Fibroblast of mammary gland (primary cell): ENCODE results near the gene PLA2G2C.

Source experiments
- DNase-seq: peaks from one replicate; pipeline ENCODE4 v3.0.0-alpha.2; 2010; ENCODE audit warnings: low read depth
- H3K4me3 ChIP-seq: 2 replicates; pipeline ENCODE4 v1.5.1; 2011; ENCODE audit warnings: low read depth, mild to moderate bottlenecking, low read length, moderate library complexity; ENCODE audit not compliant: control insufficient read depth
- TF ChIP-seq, protein P1 (sequence below): conservative IDR thresholded peaks from 2 replicates; pipeline ENCODE4 v1.5.1; 2011; ENCODE audit warnings: low read depth, low read length, inconsistent platforms; ENCODE audit not compliant: control insufficient read depth, insufficient read depth

Gene PLA2G2C

DNA sequence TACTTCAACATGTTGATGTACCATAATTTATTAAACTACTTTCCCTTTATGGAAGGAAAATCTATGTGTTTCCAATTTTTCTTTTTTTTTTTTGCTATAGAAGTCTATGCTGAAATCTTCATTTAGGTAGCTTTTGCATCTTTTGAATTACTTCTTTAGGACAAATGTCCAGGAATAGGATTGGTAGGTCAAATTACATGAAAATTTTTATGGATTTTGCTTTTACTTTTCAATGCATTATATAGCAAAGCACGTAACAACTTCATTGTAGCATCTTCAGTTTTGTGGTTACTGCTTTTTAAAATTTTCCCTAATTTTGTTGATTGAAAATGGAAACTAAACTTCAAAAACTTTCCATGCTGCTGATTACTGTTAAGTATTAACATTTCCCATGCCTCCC lies 12.0 kb upstream of the PLA2G2C start:
- DNase-seq = no peak
- TF ChIP-seq, protein P1, sequence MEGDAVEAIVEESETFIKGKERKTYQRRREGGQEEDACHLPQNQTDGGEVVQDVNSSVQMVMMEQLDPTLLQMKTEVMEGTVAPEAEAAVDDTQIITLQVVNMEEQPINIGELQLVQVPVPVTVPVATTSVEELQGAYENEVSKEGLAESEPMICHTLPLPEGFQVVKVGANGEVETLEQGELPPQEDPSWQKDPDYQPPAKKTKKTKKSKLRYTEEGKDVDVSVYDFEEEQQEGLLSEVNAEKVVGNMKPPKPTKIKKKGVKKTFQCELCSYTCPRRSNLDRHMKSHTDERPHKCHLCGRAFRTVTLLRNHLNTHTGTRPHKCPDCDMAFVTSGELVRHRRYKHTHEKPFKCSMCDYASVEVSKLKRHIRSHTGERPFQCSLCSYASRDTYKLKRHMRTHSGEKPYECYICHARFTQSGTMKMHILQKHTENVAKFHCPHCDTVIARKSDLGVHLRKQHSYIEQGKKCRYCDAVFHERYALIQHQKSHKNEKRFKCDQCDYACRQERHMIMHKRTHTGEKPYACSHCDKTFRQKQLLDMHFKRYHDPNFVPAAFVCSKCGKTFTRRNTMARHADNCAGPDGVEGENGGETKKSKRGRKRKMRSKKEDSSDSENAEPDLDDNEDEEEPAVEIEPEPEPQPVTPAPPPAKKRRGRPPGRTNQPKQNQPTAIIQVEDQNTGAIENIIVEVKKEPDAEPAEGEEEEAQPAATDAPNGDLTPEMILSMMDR = no peak

DNA sequence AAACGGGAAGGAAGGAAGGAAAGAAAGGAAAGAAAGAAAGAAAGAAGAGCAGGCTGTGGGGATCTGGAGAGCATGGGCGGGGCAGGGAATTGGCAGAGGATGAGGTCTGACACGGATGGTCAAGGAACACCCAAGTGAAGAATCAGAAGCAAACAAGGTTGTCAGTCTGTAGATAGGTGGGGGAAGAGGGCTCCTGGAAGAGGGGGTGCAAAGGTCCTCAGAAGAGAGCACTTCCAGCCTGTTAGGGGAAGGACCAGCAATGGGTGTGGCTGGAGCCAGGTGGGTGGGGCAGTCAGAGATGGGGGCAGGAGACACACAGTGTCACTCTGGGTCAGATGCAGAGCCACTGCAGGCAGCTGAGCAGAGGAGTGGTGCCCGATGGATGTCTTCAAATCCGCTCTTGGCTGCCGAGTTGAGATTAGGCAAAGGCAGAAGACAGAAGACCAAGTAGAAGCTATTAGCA lies 11.0 kb upstream of the PLA2G2C start:
- TF ChIP-seq, protein P1 = no peak
- no peak overlapping the region for H3K4me3 ChIP-seq
- DNase-seq = no peak

More for the DNA sequence above, 12.0 kb upstream of the PLA2G2C start:
- H3K4me3 ChIP-seq = no peak overlapping the region

DNA sequence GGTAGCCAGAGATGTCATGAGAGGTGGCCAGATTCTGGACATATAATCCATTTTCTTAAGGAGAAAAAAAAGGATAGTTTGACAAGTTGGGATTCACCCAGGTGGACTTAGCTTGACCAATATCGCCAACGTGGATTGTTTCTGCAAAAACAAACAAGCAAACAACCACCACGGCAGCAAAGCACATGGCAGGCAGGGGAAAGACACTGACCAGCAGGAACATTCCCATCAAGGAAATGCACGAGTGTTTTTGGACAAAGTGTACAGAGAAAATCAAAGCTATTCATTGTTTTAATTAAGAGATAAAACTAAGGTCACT lies 9.1 kb upstream of the PLA2G2C start:
- TF ChIP-seq, protein P1 = no peak
- no peak overlapping the region for H3K4me3 ChIP-seq
- DNase-seq = no peak

DNA sequence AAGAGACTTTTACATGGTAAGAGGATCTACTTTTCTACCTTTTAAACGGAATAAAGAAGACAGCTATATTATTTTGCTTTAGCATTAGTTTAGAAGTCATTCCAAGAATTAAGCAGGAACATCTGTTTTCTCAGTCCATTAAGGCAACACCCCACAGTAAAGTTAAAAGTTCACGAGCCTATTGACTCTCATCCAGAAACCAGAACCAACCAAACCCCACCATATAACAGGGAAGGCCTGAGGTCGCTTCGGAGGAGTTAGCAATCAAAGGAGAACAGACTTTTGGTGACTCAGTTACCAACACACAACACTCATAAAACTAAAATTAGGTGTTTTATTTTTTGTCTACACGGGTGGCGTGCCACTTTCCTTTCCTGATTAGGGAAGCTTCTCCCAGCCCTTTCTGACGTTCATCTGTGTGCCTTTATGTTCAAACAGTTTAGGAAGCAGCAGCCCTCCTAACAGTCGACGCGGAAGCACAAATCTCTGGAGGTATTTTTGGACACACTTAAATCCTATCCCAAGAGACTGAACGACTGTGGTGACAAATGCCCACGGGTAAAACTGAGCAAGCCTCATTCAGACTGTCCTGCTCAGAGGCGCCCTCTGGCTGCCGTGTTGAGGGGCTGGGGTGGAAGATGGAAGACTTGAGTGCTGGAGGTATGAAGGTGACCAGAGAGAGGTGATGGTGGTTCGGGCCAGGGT lies 8.6 kb upstream of the PLA2G2C start:
- H3K4me3 ChIP-seq = no peak overlapping the region
- TF ChIP-seq, protein P1 = peak; percentile 91
- peak; percentile 54 for DNase-seq

DNA sequence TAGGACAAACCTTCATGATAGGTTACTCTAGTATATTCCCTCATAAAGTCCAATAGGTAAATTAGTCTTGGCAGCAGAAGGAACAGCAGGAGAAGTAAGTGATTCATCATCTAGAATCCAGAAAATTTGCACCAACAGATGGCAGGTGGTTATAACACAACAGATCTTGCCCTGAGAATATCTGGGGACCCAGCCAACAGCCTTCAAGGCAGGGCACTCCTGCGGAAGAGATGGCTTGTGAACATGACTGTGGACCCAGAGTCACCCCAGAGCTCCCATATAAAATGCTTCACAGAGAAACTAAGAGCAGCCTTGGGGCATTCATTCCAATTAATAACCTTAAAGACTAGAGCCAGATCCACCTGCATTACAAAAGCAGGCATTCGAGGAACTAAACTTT lies 7.9 kb upstream of the PLA2G2C start:
- TF ChIP-seq, protein P1 = no peak
- DNase-seq = no peak

DNA sequence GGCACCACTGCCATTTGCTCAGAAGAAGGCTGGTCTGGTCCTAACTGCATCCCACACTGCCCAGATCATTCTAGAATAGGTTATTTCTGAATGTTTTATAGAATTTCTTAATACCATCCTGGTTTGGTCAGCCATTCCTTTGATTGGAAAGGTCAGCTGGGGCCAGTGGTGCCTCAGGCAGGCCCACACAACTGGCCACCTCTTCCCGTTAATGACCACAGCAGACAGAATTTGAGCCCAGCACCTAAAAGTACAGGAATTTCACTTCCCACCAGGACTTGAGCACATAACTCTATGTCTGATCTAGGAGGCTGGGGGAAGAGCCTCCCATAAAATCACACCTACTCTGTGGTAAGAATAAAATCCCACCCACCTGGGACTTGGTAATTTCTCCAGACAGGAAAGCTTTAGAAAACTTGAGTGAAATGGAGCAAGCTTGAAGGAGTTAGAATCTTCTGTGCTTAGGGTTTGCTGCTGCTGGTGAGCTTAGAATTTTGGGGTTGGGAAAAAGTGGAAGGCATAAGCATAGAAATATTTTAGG lies 6.6 kb upstream of the PLA2G2C start:
- TF ChIP-seq, protein P1 = no peak
- no peak for DNase-seq

More for the DNA sequence above, 7.9 kb upstream of the PLA2G2C start:
- no peak overlapping the region for H3K4me3 ChIP-seq

More for the DNA sequence above, 6.6 kb upstream of the PLA2G2C start:
- H3K4me3 ChIP-seq = no peak overlapping the region
